ENCODE measurements around the gene RNF31. TPM values are rescaled to one million over a fixed set of nuclear protein-coding genes. Genes with fewer than 3 reads are reported as not detected.
"Not testable (repeated sequence)": the region's sequence is repeated elsewhere in the genome, so short reads cannot be mapped to it uniquely, and the experiment has no call there.

Gene RNF31
- total RNA-seq, 4 donors from 2014 or later = 17.7 to 106 (median 57.9) TPM

- no peaks in the 10 kb centered on the region for H3K27me3 ChIP-seq
- H3K4me1 ChIP-seq = no peaks in the 10 kb centered on the region
- no peak overlapping the region for H3K4me3 ChIP-seq
- no peak overlapping the region for H3K27ac ChIP-seq
- no peaks in the 10 kb centered on the region for H3K9me3 ChIP-seq
- DNase-seq = no peak
- no peaks in the 10 kb centered on the region for H3K36me3 ChIP-seq
- intact Hi-C loops (cut with DNase I; ENCODE audit: low total_unique reads) = no loop called here
- TF ChIP-seq POLR2A (IDR thresholded peaks at IDR 0.05) (no peak), CTCF (IDR thresholded peaks at IDR 0.05) (no peak)
Observed at GRCh38 chr14:24100982-24101494, 46.3 kb upstream of the RNF31 start.

DNA sequence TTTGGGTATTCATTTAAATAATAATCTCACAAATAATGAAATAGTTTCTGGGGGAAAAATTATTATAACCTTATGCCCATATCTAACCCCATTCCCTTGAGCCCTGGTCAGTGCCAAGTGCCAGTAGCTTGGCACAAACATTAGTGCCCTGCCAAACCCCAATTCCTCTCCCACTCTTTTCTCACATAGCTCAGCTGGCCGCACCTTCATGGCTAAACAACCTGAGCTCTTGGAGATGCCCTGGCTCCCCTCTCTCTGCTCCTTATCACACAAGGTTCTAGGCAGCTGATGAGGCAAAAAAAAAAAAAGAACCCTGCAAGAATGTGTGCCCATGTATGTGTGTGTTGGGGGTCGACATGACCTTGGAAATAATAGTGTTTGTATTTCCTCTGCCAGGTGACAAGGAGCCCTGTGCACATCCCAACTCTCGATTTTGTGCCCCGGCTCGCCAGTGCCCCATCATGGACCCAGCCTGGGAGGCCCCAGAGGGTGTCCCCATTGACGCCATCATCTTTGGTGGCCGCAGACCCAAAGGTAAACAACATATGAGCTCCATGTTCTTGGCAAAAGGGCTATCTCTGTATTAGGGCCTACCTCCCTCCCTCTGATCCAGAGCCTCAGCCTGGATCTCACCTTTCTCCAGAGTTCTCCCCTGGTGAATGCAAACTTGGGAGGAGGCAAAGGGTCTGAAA is 44.8 kb upstream of the RNF31 start:
- H3K9me3 ChIP-seq = no peaks in the 10 kb centered on the region
- H3K4me1 ChIP-seq = no peaks in the 10 kb centered on the region
- H3K27ac ChIP-seq = no peak overlapping the region
- intact Hi-C loops (cut with DNase I; ENCODE audit: low total_unique reads) = no loop called here
- H3K4me3 ChIP-seq = no peak overlapping the region
- TF ChIP-seq POLR2A (IDR thresholded peaks at IDR 0.05) = no peak
- TF ChIP-seq CTCF (IDR thresholded peaks at IDR 0.05) = no peak
- DNase-seq = no peak
- no peaks in the 10 kb centered on the region for H3K36me3 ChIP-seq
- H3K27me3 ChIP-seq = no peaks in the 10 kb centered on the region

DNA sequence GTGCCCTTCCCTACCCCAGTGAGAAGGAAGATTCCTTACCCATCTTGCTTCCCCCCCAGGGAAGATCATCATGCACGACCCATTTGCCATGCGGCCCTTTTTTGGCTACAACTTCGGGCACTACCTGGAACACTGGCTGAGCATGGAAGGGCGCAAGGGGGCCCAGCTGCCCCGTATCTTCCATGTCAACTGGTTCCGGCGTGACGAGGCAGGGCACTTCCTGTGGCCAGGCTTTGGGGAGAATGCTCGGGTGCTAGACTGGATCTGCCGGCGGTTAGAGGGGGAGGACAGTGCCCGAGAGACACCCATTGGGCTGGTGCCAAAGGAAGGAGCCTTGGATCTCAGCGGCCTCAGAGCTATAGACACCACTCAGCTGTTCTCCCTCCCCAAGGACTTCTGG is 43.8 kb upstream of the RNF31 start:
- no peak overlapping the region for H3K27ac ChIP-seq
- DNase-seq = no peak
- intact Hi-C loops (cut with DNase I; ENCODE audit: low total_unique reads) = no loop called here

GRCh38 chr14:24105609-24106239 is 41.6 kb upstream of the RNF31 start:
- H3K4me1 ChIP-seq; DNase-seq; intact Hi-C loops (cut with DNase I; ENCODE audit: low total_unique reads); H3K4me3 ChIP-seq; H3K9me3 ChIP-seq; H3K27me3 ChIP-seq; H3K27ac ChIP-seq; H3K36me3 ChIP-seq: not testable (repeated sequence)

More for the DNA sequence above, 43.8 kb upstream of the RNF31 start:
- TF ChIP-seq CTCF (IDR thresholded peaks at IDR 0.05) (no peak), POLR2A (IDR thresholded peaks at IDR 0.05) (no peak)
- H3K4me3 ChIP-seq = no peak overlapping the region
- no peaks in the 10 kb centered on the region for H3K9me3 ChIP-seq
- H3K27me3 ChIP-seq = no peaks in the 10 kb centered on the region
- H3K4me1 ChIP-seq = no peaks in the 10 kb centered on the region
- no peaks in the 10 kb centered on the region for H3K36me3 ChIP-seq

GRCh38 chr14:24106672-24107271 is 40.5 kb upstream of the RNF31 start:
- no peaks in the 10 kb centered on the region for H3K9me3 ChIP-seq
- H3K4me1 ChIP-seq = no peaks in the 10 kb centered on the region
- DNase-seq = no peak
- H3K4me3 ChIP-seq = no peak overlapping the region
- H3K27me3 ChIP-seq = no peaks in the 10 kb centered on the region
- intact Hi-C loops (cut with DNase I; ENCODE audit: low total_unique reads) = no loop called here
- no peak overlapping the region for H3K27ac ChIP-seq
- no peaks in the 10 kb centered on the region for H3K36me3 ChIP-seq
- TF ChIP-seq CTCF (IDR thresholded peaks at IDR 0.05) = no peak
- TF ChIP-seq POLR2A (IDR thresholded peaks at IDR 0.05) = no peak
